Measurements from ENCODE around the gene KRT13. TPM values are rescaled to one million over a fixed set of nuclear protein-coding genes. Genes with fewer than 3 reads are reported as not detected.

KRT13 gene
- total and polyA plus RNA-seq, 2 donors (not counting 1 experiment from before 2014, with no cell fraction given), result not detected

GRCh38 chr17:41490000-41490990 is 15.1 kb downstream of the KRT13 start:
- TF ChIP-seq EZH2 (IDR thresholded peaks at IDR 0.05; ENCODE audit: borderline replicate concordance, insufficient read depth, low read depth, low read length, poor library complexity, severe bottlenecking) (no peak), CTCF (IDR thresholded peaks at IDR 0.05) (no peak)
- H3K9me3 ChIP-seq (ENCODE audit: control extremely low read depth in 1 of 3, control insufficient read depth in 2 of 3, insufficient read depth in 1 of 3, low read length in 2 of 3), result peaks cover 0 to 4% (median 0%) of the 10 kb centered on the region in 3 donors
- H3K36me3 ChIP-seq (replicated peaks in 1 of 2; ENCODE audit: control extremely low read depth in 1 of 2, control insufficient read depth in 1 of 2, extremely low read depth in 1 of 2, insufficient read depth in 2 of 2, low read length in 1 of 2), result no peaks in the 10 kb centered on the region
- H3K4me2 ChIP-seq (replicated peaks; ENCODE audit: low read depth, low read length, poor library complexity, severe bottlenecking), result no peak overlapping the region
- H3K4me1 ChIP-seq (ENCODE audit: control insufficient read depth in 2 of 2, insufficient read depth in 2 of 2, low read length in 2 of 2), result no peaks in the 10 kb centered on the region
- no peak overlapping the region for H3K27ac ChIP-seq (ENCODE audit: low read length in 2 of 2)
- Mint-ChIP-seq H3K4me1 (no peaks in the 10 kb centered on the region), H3K27ac (no peak overlapping the region), H3K4me3 (no peak overlapping the region), H3K9me3 (ENCODE audit: insufficient read depth) (no peaks in the 10 kb centered on the region), H3K27me3 (peaks cover 37% of the 10 kb centered on the region)
- DNase-seq, result no peak
- intact Hi-C loops (cut with micrococcal nuclease), result no loop called here
- 69% methylated on average over 7 of the region's 10 CpGs for WGBS (ENCODE audit: insufficient coverage)
- H3K9ac ChIP-seq (ENCODE audit: low read length), result no peak overlapping the region
- no peak overlapping the region for H3K4me3 ChIP-seq (ENCODE audit: control extremely low read depth in 1 of 5, extremely low read depth in 1 of 5, insufficient read depth in 1 of 5, low read depth in 2 of 5, low read length in 4 of 5)
- H3K27me3 ChIP-seq (replicated peaks in 1 of 4; ENCODE audit: control extremely low read depth in 1 of 4, control insufficient read depth in 3 of 4, insufficient read depth in 4 of 4, low read length in 3 of 4), result peaks cover 0 to 7% (median 0%) of the 10 kb centered on the region in 4 experiments
- ATAC-seq (ENCODE audit: low read depth), result no peak
- peak overlapping the region; percentile 17 for H2AFZ ChIP-seq (ENCODE audit: insufficient read depth, low read depth, low read length, poor library complexity, severe bottlenecking)
- no peaks in the 10 kb centered on the region for H3K79me2 ChIP-seq (ENCODE audit: control insufficient read depth, insufficient read depth, low read length)
- H4K20me1 ChIP-seq (ENCODE audit: control insufficient read depth, insufficient read depth, low read length, poor library complexity, severe bottlenecking), result no peaks in the 10 kb centered on the region
- ChIA-PET CTCF (interaction anchor here (0.9 kb wide), 2 partner anchors 59 to 158 kb away, joined by 3 read pairs; no protein-coding TSS in a partner anchor), POLR2A (no interaction called here)

GRCh38 chr17:41489531-41489930 is 15.9 kb downstream of the KRT13 start, which contains the start of gene KRT36:
KRT36 (minus strand) TSS chr17:41489910; CDS start chr17:41489864, 46 bp downstream.
- WGBS (ENCODE audit: insufficient coverage), result 92% methylated on average over 12 of the region's 12 CpGs
- intact Hi-C loops (cut with micrococcal nuclease), result no loop called here

More at GRCh38 chr17:41489531-41489930, 15.9 kb downstream of the KRT13 start, which contains the start of gene KRT36:
- no peaks in the 10 kb centered on the region for H3K36me3 ChIP-seq (replicated peaks in 1 of 2; ENCODE audit: control extremely low read depth in 1 of 2, control insufficient read depth in 1 of 2, extremely low read depth in 1 of 2, insufficient read depth in 2 of 2, low read length in 1 of 2)
- peak within 1 kb of the TSS; percentile 17 for H2AFZ ChIP-seq (ENCODE audit: insufficient read depth, low read depth, low read length, poor library complexity, severe bottlenecking)
- H3K4me1 Mint-ChIP-seq, result no peaks in the 10 kb centered on the region
- H3K27me3 Mint-ChIP-seq, result peaks cover 37% of the 10 kb centered on the region
- ChIA-PET POLR2A (interaction anchor here (0.6 kb wide), 1 partner anchor 168 kb away, joined by 3 read pairs; no protein-coding TSS in a partner anchor), CTCF (interaction anchor here (0.9 kb wide), 1 partner anchor 159 kb away, joined by 3 read pairs; no protein-coding TSS in a partner anchor)
- H3K27ac ChIP-seq (ENCODE audit: low read length in 2 of 2), result no peak within 1 kb of the TSS
- no peaks in the 10 kb centered on the region for H3K79me2 ChIP-seq (ENCODE audit: control insufficient read depth, insufficient read depth, low read length)
- H3K9me3 Mint-ChIP-seq (ENCODE audit: insufficient read depth), result no peaks in the 10 kb centered on the region
- H3K4me2 ChIP-seq (replicated peaks; ENCODE audit: low read depth, low read length, poor library complexity, severe bottlenecking), result no peak within 1 kb of the TSS
- H3K27ac Mint-ChIP-seq, result no peak within 1 kb of the TSS
- H3K9ac ChIP-seq (ENCODE audit: low read length), result no peak within 1 kb of the TSS
- TF ChIP-seq CTCF (IDR thresholded peaks at IDR 0.05) (no peak), EZH2 (IDR thresholded peaks at IDR 0.05; ENCODE audit: borderline replicate concordance, insufficient read depth, low read depth, low read length, poor library complexity, severe bottlenecking) (no peak)
- H3K27me3 ChIP-seq (replicated peaks in 1 of 4; ENCODE audit: control extremely low read depth in 1 of 4, control insufficient read depth in 3 of 4, insufficient read depth in 4 of 4, low read length in 3 of 4), result peaks cover 0 to 7% (median 0%) of the 10 kb centered on the region in 4 experiments
- no peak within 1 kb of the TSS for H3K4me3 Mint-ChIP-seq
- DNase-seq, result no peak
- no peak within 1 kb of the TSS for H3K4me3 ChIP-seq (ENCODE audit: control extremely low read depth in 1 of 5, extremely low read depth in 1 of 5, insufficient read depth in 1 of 5, low read depth in 2 of 5, low read length in 4 of 5)
- H4K20me1 ChIP-seq (ENCODE audit: control insufficient read depth, insufficient read depth, low read length, poor library complexity, severe bottlenecking), result no peaks in the 10 kb centered on the region
- ATAC-seq (ENCODE audit: low read depth), result no peak
- H3K9me3 ChIP-seq (ENCODE audit: control extremely low read depth in 1 of 3, control insufficient read depth in 2 of 3, insufficient read depth in 1 of 3, low read length in 2 of 3), result peaks cover 0 to 4% (median 0%) of the 10 kb centered on the region in 3 donors
- no peaks in the 10 kb centered on the region for H3K4me1 ChIP-seq (ENCODE audit: control insufficient read depth in 2 of 2, insufficient read depth in 2 of 2, low read length in 2 of 2)

Data from B cell (primary cell).